Type B pancreatic cell (in vitro differentiated cells): ENCODE results near the gene PURB. TPM values are rescaled to one million over a fixed set of nuclear protein-coding genes. Genes with fewer than 3 reads are reported as not detected.
"Not testable (repeated sequence)": the region's sequence is repeated elsewhere in the genome, so short reads cannot be mapped to it uniquely, and the experiment has no call there.

ENCODE experiments used
- DNase-seq: peaks from one replicate; pipeline ENCODE4 v3.0.0; 2021; ENCODE audit warnings: mixed read lengths; ENCODE audit not compliant: unreplicated experiment; ENCODE audit errors: extremely low spot score
- H3K27ac Mint-ChIP-seq: 2 replicates; pipeline ENCODE4 v1.8.0; 2021; ENCODE audit warnings: mild to moderate bottlenecking, mixed read lengths
- H3K27me3 Mint-ChIP-seq: 2 replicates; pipeline ENCODE4 v1.8.0; 2021; ENCODE audit warnings: mixed read lengths
- H3K36me3 Mint-ChIP-seq: 2 replicates; pipeline ENCODE4 v1.8.0; 2021; ENCODE audit warnings: mixed read lengths
- H3K4me1 Mint-ChIP-seq: one replicate; pipeline ENCODE4 v1.8.0; 2021; ENCODE audit warnings: mixed read lengths; ENCODE audit not compliant: unreplicated experiment
- H3K4me3 Mint-ChIP-seq: 2 replicates; pipeline ENCODE4 v1.8.0; 2021; ENCODE audit warnings: mild to moderate bottlenecking, mixed read lengths
- H3K9me3 Mint-ChIP-seq: 2 replicates; pipeline ENCODE4 v1.8.0; 2021; ENCODE audit warnings: mixed read lengths
- long read RNA-seq: library from polyadenylated mRNA; unstranded; transcript quantifications from one replicate; pipeline ENCODE4 v2.0.0, GENCODE V29; 2020
- total RNA-seq: library from RNA; stranded (reverse); gene quantifications from 2 replicates; pipeline ENCODE4 v1.2.1, GENCODE V29; 2021; ENCODE audit warnings: low replicate concordance
- TF ChIP-seq, protein P1 (sequence below): fragments of 200-600 bp; sonication (generic); conservative IDR thresholded peaks from 2 replicates; pipeline ENCODE4 v1.5.0; 2021; ENCODE audit warnings: antibody characterized with exemption, mild to moderate bottlenecking

PURB gene
- total RNA-seq, result 24.8 and 29.0 TPM in 2 replicates
- long read RNA-seq, full-length matches to known transcripts, result 2 of 2 reads
- long read RNA-seq, partial matches to known transcripts, result 0 of 2 reads
- long read RNA-seq, other reads (novel, unspliced or antisense), result 0 of 2 reads

DNA sequence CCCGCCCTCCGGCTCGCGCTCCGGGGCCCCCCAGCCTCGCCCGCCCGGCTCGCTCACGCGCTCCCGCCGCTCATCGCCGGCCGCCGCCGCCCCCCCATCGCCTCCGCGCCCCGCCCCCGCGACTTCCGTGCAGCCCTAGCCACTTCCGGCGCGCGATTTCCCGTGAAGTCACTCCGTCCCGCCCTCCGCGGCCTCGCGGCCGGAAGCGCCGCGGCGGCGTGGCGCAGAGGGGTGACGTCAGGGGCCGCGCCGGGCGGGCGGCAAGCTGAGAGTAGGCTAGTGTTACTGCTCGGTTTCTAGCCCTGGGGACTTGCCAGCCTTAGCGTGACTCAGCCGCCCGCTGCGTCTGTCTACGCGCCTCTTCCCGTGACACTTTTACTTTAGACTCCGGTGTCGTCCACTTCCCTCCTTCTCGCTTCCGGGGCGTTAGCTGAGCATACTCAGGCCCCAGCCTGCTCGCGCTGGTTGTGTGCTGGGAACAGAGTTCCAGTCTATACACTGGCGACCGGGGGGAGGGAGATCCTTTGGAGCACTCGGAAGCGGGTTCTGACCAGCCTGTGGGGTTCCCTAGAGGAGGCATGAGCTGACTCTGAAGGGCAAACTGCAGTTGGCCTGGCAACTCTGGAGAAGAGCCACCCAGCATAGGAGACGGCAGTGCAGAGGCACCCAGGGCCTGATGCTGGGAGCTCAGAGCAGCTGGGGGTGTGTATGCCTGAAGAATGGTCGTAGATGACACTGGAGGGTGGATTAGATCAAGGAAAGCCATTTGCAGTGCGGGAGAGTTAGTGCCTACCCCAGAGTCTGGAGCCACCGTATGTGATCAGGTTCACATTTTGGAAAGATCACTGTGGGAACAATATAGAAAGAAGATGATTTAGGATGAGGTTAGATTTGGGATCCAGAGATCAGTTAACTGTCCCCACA is at the start of gene PURB:
PURB (minus strand) TSS at position 137 of the 924 bp plus-strand sequence. CDS start 182 bp downstream, outside the sequence.
- peak within 1 kb of the TSS; percentile 94 for H3K4me3 Mint-ChIP-seq
- no peaks in the 10 kb centered on the region for H3K9me3 Mint-ChIP-seq
- peaks cover 16% of the 10 kb centered on the region for H3K36me3 Mint-ChIP-seq
- peaks cover 33% of the 10 kb centered on the region for H3K4me1 Mint-ChIP-seq
- no peaks in the 10 kb centered on the region for H3K27me3 Mint-ChIP-seq
- DNase-seq, result peak; percentile 95
- peak within 1 kb of the TSS; percentile 100 for H3K27ac Mint-ChIP-seq
- TF ChIP-seq, protein P1, sequence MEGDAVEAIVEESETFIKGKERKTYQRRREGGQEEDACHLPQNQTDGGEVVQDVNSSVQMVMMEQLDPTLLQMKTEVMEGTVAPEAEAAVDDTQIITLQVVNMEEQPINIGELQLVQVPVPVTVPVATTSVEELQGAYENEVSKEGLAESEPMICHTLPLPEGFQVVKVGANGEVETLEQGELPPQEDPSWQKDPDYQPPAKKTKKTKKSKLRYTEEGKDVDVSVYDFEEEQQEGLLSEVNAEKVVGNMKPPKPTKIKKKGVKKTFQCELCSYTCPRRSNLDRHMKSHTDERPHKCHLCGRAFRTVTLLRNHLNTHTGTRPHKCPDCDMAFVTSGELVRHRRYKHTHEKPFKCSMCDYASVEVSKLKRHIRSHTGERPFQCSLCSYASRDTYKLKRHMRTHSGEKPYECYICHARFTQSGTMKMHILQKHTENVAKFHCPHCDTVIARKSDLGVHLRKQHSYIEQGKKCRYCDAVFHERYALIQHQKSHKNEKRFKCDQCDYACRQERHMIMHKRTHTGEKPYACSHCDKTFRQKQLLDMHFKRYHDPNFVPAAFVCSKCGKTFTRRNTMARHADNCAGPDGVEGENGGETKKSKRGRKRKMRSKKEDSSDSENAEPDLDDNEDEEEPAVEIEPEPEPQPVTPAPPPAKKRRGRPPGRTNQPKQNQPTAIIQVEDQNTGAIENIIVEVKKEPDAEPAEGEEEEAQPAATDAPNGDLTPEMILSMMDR, result no peak

- Mint-ChIP-seq H3K27me3 (peaks cover 20% of the 10 kb centered on the region), H3K4me3 (no peak overlapping the region), H3K4me1 (no peaks in the 10 kb centered on the region), H3K27ac (no peak overlapping the region), H3K36me3 (no peaks in the 10 kb centered on the region), H3K9me3 (no peaks in the 10 kb centered on the region)
- no peak for DNase-seq
- TF ChIP-seq, protein P1, result no peak
Observed at GRCh38 chr7:44935016-44935415, 49.7 kb upstream of the PURB start.

GRCh38 chr7:44934510-44934909 is 49.2 kb upstream of the PURB start:
- H3K36me3 Mint-ChIP-seq, H3K27ac Mint-ChIP-seq: not testable (repeated sequence)

GRCh38 chr7:44930921-44931320 is 45.6 kb upstream of the PURB start:
- H3K4me1 Mint-ChIP-seq, result no peaks in the 10 kb centered on the region
- TF ChIP-seq, protein P1, result no peak
- H3K36me3 Mint-ChIP-seq, result no peaks in the 10 kb centered on the region
- DNase-seq, result no peak
- no peak overlapping the region for H3K4me3 Mint-ChIP-seq
- no peaks in the 10 kb centered on the region for H3K9me3 Mint-ChIP-seq
- H3K27ac Mint-ChIP-seq, result no peak overlapping the region
- peaks cover 20% of the 10 kb centered on the region for H3K27me3 Mint-ChIP-seq

More at GRCh38 chr7:44934510-44934909, 49.2 kb upstream of the PURB start:
- H3K27me3 Mint-ChIP-seq, result peaks cover 21% of the 10 kb centered on the region
- not testable (repeated sequence) for H3K9me3 Mint-ChIP-seq, H3K4me3 Mint-ChIP-seq, DNase-seq, H3K4me1 Mint-ChIP-seq

- Mint-ChIP-seq H3K4me3 (no peak overlapping the region), H3K27me3 (peaks cover 19% of the 10 kb centered on the region), H3K4me1 (no peaks in the 10 kb centered on the region), H3K9me3 (no peaks in the 10 kb centered on the region), H3K27ac (no peak overlapping the region), H3K36me3 (no peaks in the 10 kb centered on the region)
- no peak for DNase-seq
- TF ChIP-seq, protein P1, result peak; percentile 47
Observed at GRCh38 chr7:44922351-44922694, 37.0 kb upstream of the PURB start.
